ENCODE data around the gene GMCL2.

- TF ChIP-seq CTCF (IDR thresholded peaks at IDR 0.05; ENCODE audit: low read depth, low read length) (no peak), MAX (IDR thresholded peaks at IDR 0.05; ENCODE audit: low read depth, low read length) (no peak)
These were observed 25.9 kb upstream of the GMCL2 start for GRCh38 chr5:178213003-178213461.
